PC-9 (cell line): ENCODE data around the gene CFI. TPM values are rescaled to one million over a fixed set of nuclear protein-coding genes. Genes with fewer than 3 reads are reported as not detected.

Source experiments
- BruUV-seq: library from RNA; stranded (reverse); fragments of 400-500 nt; replicated peaks from 2 replicates; lab custom pipeline; 2021; lab: Mats Ljungman, UMichigan
- CTCF ChIA-PET: fragments of 300-600 bp; sonication (Branson Sonifier 250); formaldehyde crosslinking; loops from one replicate; lab custom pipeline; 2022; ENCODE audit warnings: antibody characterized with exemption; lab: Charles Lee
- POLR2A ChIA-PET: fragments of 300-600 bp; sonication (Branson Sonifier 250); formaldehyde crosslinking; loops from one replicate; lab custom pipeline; 2022; ENCODE audit warnings: antibody characterized with exemption; ENCODE audit not compliant: unreplicated experiment; lab: Charles Lee
- DNase-seq, 2 experiments: peaks; one replicate each; pipeline versions ENCODE4 v3.0.0 to v3.0.0-alpha.2; 2015 to 2022; ENCODE audit warnings: mixed read lengths in 1 of 2
- H2AFZ ChIP-seq: fragments of 200-600 bp; sonication (generic); 2 replicates; pipeline ENCODE4 v1.8.1; 2017; ENCODE audit warnings: antibody characterized with exemption
- H3F3A ChIP-seq: fragments of 200-600 bp; sonication (generic); 2 replicates; pipeline ENCODE4 v1.8.1; 2017; ENCODE audit warnings: antibody characterized with exemption, mild to moderate bottlenecking, low read depth; ENCODE audit not compliant: insufficient read depth
- H3K27ac ChIP-seq: fragments of 200-600 bp; sonication (generic); 2 replicates; pipeline ENCODE4 v1.6.1; 2016; ENCODE audit warnings: mixed run types
- H3K27me3 ChIP-seq: fragments of 200-600 bp; sonication (generic); 2 replicates; pipeline ENCODE4 v1.6.1; 2016; ENCODE audit warnings: low read depth, mixed run types; ENCODE audit not compliant: insufficient read depth
- H3K36me3 ChIP-seq: fragments of 200-600 bp; sonication (generic); 2 replicates; pipeline ENCODE4 v1.6.1; 2016; ENCODE audit warnings: low read depth, mixed run types
- H3K4me1 ChIP-seq: fragments of 200-600 bp; sonication (generic); replicated peaks from 2 replicates; pipeline ENCODE4 v1.6.1; 2016; ENCODE audit warnings: mixed run types; ENCODE audit not compliant: insufficient read depth
- H3K4me2 ChIP-seq: fragments of 200-600 bp; sonication (generic); 2 replicates; pipeline ENCODE4 v1.6.1; 2017; ENCODE audit warnings: mixed run types
- H3K4me3 ChIP-seq: fragments of 200-600 bp; sonication (generic); 2 replicates; pipeline ENCODE4 v1.6.1; 2016; ENCODE audit warnings: mixed run types
- H3K79me2 ChIP-seq: fragments of 200-600 bp; sonication (generic); 2 replicates; pipeline ENCODE4 v1.6.1; 2017; ENCODE audit warnings: low read depth, mixed run types
- H3K9me2 ChIP-seq: fragments of 200-600 bp; sonication (generic); 2 replicates; pipeline ENCODE4 v1.8.1; 2017; ENCODE audit warnings: mild to moderate bottlenecking; ENCODE audit not compliant: insufficient read depth
- H3K9me3 ChIP-seq: fragments of 200-600 bp; sonication (generic); 2 replicates; pipeline ENCODE4 v1.8.1; 2016; ENCODE audit warnings: low read depth; ENCODE audit not compliant: insufficient read depth
- H4K20me1 ChIP-seq: fragments of 200-600 bp; sonication (generic); 2 replicates; pipeline ENCODE4 v1.8.1; 2017; ENCODE audit not compliant: insufficient read depth
- CTCF ChIP-seq: fragments of 200-600 bp; sonication (generic); conservative IDR thresholded peaks from 2 replicates; pipeline ENCODE4 v1.6.1; 2017; ENCODE audit warnings: mixed run types, antibody characterized with exemption, mild to moderate bottlenecking, moderate library complexity
- EZH2 ChIP-seq: fragments of 200-600 bp; sonication (generic); IDR thresholded peaks from 2 replicates; pipeline ENCODE4 v1.8.0; 2017; ENCODE audit warnings: antibody characterized with exemption, low read depth
- intact Hi-C: fragments of 100-400 bp; cut with micrococcal nuclease; formaldehyde crosslinking; loops from one replicate; pipeline ENCODE4 v1.10.0; 2022; ENCODE audit not compliant: unreplicated experiment
- total RNA-seq: library from RNA; stranded (reverse); gene quantifications from 2 replicates; pipeline ENCODE4 v1.2.3, GENCODE V29; 2021

Gene CFI
- total RNA-seq, 1 experiment from 2014 or later: 2.2 TPM

GRCh38 chr4:109718759-109719158 lies 83.0 kb downstream of the CFI start:
- Histone ChIP-seq H3K36me3 (no peaks in the 10 kb centered on the region), H3K79me2 (peaks cover 26% of the 10 kb centered on the region), H4K20me1 (no peaks in the 10 kb centered on the region), H3K9me2 (no peaks in the 10 kb centered on the region), H3K27me3 (no peaks in the 10 kb centered on the region), H3F3A (no peaks in the 10 kb centered on the region), H3K9me3 (no peaks in the 10 kb centered on the region), H3K4me1 (no peaks in the 10 kb centered on the region), H3K4me3 (no peak overlapping the region), H3K27ac (no peak overlapping the region), H2AFZ (no peak overlapping the region), H3K4me2 (no peak overlapping the region)
- POLR2A ChIA-PET: no interaction called here
- intact Hi-C loops: no loop called here
- DNase-seq: no peak
- CTCF ChIA-PET: no interaction called here
- no TSS peak for BruUV-seq
- no peak for TF ChIP-seq EZH2
- no peak for TF ChIP-seq CTCF

GRCh38 chr4:109713500-109713899 lies 88.3 kb downstream of the CFI start:
- intact Hi-C loops: no loop called here
- Histone ChIP-seq H4K20me1 (no peaks in the 10 kb centered on the region), H3K9me2 (no peaks in the 10 kb centered on the region), H3K36me3 (no peaks in the 10 kb centered on the region), H2AFZ (no peak overlapping the region), H3K79me2 (no peaks in the 10 kb centered on the region), H3K4me3 (no peak overlapping the region), H3F3A (no peaks in the 10 kb centered on the region), H3K27ac (no peak overlapping the region), H3K4me2 (no peak overlapping the region), H3K27me3 (no peaks in the 10 kb centered on the region), H3K9me3 (no peaks in the 10 kb centered on the region), H3K4me1 (no peaks in the 10 kb centered on the region)
- DNase-seq: no peak
- TF ChIP-seq CTCF: no peak
- no peak for TF ChIP-seq EZH2
- no TSS peak for BruUV-seq
- CTCF ChIA-PET: interaction anchor here (0.6 kb wide), 1 partner anchor 12 kb away, joined by 7 read pairs; no protein-coding TSS in a partner anchor
- POLR2A ChIA-PET: no interaction called here

GRCh38 chr4:109708990-109709389 lies 92.8 kb downstream of the CFI start:
- POLR2A ChIA-PET: no interaction called here

More at GRCh38 chr4:109708990-109709389, 92.8 kb downstream of the CFI start:
- Histone ChIP-seq H3K27ac (no peak overlapping the region), H3K4me3 (no peak overlapping the region), H3K36me3 (no peaks in the 10 kb centered on the region), H3F3A (peaks cover under 1% of the 10 kb centered on the region), H4K20me1 (no peaks in the 10 kb centered on the region), H3K4me2 (no peak overlapping the region), H3K9me2 (no peaks in the 10 kb centered on the region), H3K4me1 (no peaks in the 10 kb centered on the region; the same call in 1 of the 2 replicates), H3K9me3 (no peaks in the 10 kb centered on the region), H2AFZ (no peak overlapping the region), H3K79me2 (no peaks in the 10 kb centered on the region), H3K27me3 (no peaks in the 10 kb centered on the region)
- intact Hi-C loops: loop anchor here (10.0 kb wide), 2 partner anchors 206 to 266 kb away; partner anchors contain the start of gene EGF
- TF ChIP-seq CTCF: no peak
- TF ChIP-seq EZH2: no peak
- CTCF ChIA-PET: no interaction called here
- BruUV-seq: no TSS peak
- DNase-seq: no peak
